Activated CD4-positive, CD25-positive, alpha-beta regulatory T cell treated with anti-CD3 and anti-CD28 coated beads, Interleukin-2, amount 50 U/mL, for 24 hours (primary cell): ENCODE measurements around the gene PPIL6.
"Not testable (repeated sequence)": the region's sequence is repeated elsewhere in the genome, so short reads cannot be mapped to it uniquely, and the experiment has no call there.

Experiments
- ATAC-seq, 2 donors: fragments of 150-1000 bp; cut with Tn5 transposase; one replicate each; pipeline ENCODE4 v1.10.0; 2021; ENCODE audit warnings: mild to moderate bottlenecking in 1 of 2, moderate library complexity in 1 of 2

The PPIL6 gene

GRCh38 chr6:109393886-109394281 is 46.5 kb downstream of the PPIL6 start:
- ATAC-seq: no peak

- no peak for ATAC-seq
Measured at GRCh38 chr6:109393157-109393885, 47.1 kb downstream of the PPIL6 start.

- no peak for ATAC-seq
Measured at GRCh38 chr6:109389650-109390274, 50.7 kb downstream of the PPIL6 start.

GRCh38 chr6:109388265-109388664 is 52.2 kb downstream of the PPIL6 start:
- no peak for ATAC-seq

GRCh38 chr6:109383438-109383940 is 56.9 kb downstream of the PPIL6 start:
- ATAC-seq: no peak

GRCh38 chr6:109382576-109383437 is 57.6 kb downstream of the PPIL6 start:
- peak; percentile 71 to 76 for ATAC-seq

GRCh38 chr6:109381747-109382575 is 58.5 kb downstream of the PPIL6 start, which contains the start of gene CD164:
TSS of gene CD164 (minus strand) at chr6:109382467. CDS start at chr6:109382378, 89 bp downstream.
- ATAC-seq: peak; percentile 58 to 68

- ATAC-seq: peak in 1 of 2 donors; percentile 0
Measured at GRCh38 chr6:109381061-109381746, 59.2 kb downstream of the PPIL6 start.

DNA sequence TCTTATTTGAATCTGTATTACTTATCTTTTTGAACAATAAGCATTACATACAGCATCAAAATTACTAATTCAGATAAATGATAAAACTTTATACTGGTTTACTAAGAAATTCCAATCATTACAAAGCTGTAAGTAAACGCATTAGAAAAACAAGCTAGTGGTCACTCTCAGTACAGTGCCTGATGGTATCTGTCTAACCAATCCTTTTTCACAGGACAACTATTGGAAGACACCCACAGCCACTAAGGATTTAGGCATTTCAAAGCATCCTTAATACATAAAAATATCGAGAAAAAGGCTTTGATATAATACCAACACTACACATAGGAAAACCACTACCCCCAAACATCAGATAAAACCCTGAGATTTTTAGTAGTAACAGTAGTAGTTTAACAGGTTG is 60.7 kb downstream of the PPIL6 start:
- no peak for ATAC-seq

DNA sequence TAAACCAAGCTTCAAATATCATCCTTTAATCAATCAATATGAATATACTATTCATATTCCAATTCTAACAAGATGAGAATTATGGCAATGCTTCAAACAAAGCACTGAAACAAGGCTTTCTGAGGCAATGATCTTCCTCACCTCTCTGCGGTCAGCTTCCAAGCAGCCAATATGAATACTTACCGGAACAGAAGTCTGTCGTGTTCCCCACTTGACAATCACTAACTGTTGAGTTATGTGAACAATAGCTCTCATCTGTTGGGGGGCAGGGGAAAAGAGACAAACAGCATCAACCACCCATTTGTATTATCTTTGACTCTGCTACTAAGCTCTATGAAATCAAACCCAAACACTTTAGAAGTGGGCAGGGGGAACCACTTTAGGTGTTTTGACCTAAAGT is 62.7 kb downstream of the PPIL6 start:
- ATAC-seq: no peak

DNA sequence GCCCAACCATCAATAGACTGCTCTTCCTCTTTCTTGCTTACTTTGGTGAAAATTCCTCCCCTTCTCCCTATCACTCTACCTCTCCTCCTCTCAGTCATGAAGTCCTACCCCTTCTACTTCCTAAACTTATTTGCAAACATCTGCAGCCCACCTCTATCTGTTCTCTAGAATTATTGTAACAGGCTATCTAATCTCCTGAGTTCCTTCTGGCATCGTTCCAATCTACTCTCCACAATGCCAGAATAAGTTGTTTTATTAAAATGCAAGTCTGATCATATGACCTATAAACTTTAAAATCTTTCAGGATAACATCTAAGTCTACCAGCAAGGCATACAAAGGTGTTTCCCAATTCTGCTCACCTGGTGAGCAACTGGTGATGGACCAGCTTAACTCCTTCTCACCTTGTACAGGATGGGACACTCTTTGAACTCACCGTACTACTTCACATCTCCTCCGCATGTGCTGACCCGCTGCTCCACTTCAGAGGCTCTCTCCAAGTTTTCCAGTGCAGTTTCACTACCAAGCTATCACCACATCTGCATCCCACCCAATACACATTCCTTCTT is 66.0 kb downstream of the PPIL6 start:
- no peak for ATAC-seq

- peak; percentile 92 to 94 for ATAC-seq
Measured at GRCh38 chr6:109373762-109374161, 66.7 kb downstream of the PPIL6 start.

GRCh38 chr6:109373331-109373730 is 67.1 kb downstream of the PPIL6 start:
- ATAC-seq: no peak

DNA sequence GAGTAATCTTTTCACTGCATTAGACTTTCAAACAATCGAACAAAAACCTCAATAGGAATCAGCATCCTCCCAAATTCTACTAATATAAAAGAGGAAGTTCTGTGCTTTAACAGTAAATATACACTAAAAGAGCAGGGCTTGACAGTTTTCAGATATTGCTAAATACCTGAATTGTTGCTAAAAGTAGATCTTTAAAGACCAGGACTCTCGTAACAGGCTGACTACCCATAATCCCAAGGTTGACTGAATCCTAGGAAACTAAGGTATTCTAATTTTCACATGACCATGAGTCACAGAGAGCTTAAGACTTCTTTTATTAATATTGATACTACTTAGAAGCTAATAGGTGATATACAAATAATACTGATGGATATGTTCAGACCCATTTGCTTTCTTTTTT is 68.3 kb downstream of the PPIL6 start:
- ATAC-seq: no peak

DNA sequence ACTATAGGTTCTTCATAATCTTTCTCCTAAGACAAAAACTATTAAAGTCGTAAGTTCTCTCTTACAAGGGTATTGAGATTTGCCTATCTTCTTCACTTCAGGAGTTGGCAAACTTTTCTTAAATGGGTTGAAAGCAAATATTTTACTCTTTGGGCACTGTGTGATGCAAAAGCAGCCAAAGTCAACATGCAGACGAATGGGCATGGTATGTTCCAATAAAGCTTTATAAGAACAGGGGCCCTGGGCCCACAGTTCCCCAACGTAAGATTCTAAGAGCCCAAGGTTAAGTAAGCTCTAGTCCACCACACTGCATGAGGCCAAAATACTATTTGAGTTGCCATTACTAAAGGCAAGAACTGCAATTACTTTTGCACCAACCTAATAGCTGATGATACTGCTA is 69.6 kb downstream of the PPIL6 start:
- no peak for ATAC-seq

DNA sequence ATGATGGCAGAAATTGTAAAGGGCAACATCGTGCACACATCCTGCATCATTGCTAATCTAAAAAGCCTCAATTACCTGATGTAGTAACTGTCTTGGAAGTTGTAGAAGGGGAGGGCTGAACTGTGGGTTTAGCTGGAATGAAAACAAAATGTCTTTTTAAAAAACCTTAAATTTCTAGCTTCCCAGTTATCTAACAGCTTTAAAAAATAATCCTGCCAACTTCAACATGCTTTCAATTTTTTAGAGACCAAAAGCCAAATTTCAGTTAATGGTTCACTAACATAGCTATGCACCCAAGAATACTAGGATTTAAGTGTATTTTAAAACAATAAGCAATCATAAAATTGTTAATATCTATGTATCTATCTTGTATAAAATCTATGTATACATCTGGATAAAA is 70.1 kb downstream of the PPIL6 start:
- ATAC-seq: no peak

- no peak for ATAC-seq
Measured at GRCh38 chr6:109369728-109370127, 70.7 kb downstream of the PPIL6 start.

DNA sequence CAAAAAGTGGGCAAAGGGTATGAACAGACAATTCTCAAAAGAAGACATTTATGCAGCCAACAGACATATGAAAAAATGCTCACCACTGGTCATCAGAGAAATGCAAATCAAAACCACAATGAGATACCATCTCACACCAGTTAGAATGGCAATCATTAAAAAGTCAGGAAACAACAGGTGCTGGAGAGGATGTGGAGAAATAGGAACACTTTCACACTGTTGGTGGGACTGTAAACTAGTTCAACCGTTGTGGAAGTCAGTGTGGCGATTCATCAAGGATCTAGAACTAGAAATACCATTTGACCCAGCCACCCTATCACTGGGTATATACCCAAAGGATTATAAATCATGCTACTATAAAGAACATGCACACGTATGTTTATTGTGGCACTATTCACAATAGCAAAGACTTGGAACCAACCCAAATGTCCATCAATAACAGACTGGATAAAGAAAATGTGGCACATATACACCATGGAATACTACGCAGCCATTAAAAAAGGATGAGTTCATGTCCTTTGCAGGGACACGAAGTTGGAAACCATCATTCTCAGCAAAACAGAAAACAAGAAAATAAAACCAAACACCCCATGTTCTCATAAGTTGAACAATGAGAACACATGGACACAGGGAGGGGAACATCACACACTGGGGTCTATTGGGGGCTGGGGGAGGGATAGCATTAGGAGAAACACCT is 75.9 kb downstream of the PPIL6 start:
- ATAC-seq: not testable (repeated sequence)

GRCh38 chr6:109363753-109364152 is 76.7 kb downstream of the PPIL6 start:
- no peak for ATAC-seq

DNA sequence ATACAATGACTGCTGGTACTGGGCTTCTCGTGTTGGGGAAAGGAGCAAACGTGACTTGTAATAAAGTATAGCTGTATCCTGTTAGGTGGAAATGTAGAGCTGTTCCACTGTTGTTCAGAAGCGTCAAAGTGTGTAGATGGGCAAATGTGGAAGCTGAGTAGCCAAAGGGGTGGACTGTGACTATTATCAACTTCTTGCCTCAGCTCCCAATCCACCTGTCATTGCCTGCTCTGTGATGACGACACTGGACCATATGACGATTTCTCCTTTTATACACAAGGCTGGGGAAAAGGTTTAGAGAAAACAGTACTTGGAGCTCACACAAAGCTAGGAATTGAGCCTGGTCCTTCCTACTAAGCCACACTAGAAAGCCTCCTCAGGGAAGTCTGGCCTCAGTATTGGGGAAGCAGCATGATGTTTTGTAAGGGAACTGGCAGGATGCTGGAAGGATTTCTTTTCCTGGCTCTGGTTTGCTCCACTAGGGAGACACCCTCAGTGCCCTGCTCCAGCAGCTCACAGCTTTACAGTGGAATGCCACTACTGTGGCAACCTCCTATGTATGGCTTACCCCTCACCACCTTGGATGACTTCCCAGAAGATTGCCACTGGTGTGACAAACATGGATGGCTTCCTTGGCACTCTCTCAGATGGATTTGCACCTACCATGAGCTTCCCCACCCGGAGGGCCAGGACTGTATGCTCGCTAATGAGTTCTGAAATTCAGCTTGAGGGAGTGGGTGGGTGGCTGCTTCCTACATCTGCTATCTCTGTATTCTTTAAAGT is 78.1 kb downstream of the PPIL6 start:
- ATAC-seq: no peak
